ENCODE results near the gene BTBD16.

- no peak for TF ChIP-seq POLR2A (IDR thresholded peaks at IDR 0.05; ENCODE audit: low read depth, low read length)
- no peak for TF ChIP-seq FOS (IDR thresholded peaks at IDR 0.05; ENCODE audit: low read depth, low read length)
- no peak for TF ChIP-seq USF2 (IDR thresholded peaks at IDR 0.05; ENCODE audit: low read depth, low read length)
- TF ChIP-seq RAD21 (IDR thresholded peaks at IDR 0.05; ENCODE audit: low read length) = no peak
- TF ChIP-seq MAZ (IDR thresholded peaks at IDR 0.05; ENCODE audit: borderline replicate concordance, low read depth, low read length) = no peak
- TF ChIP-seq CTCF (conservative IDR thresholded peaks at IDR 0.05; ENCODE audit: low read depth, low read length) = no peak
- TF ChIP-seq SMC3 (IDR thresholded peaks at IDR 0.05; ENCODE audit: low read depth, low read length) = no peak
- TF ChIP-seq ELK1 (IDR thresholded peaks at IDR 0.05; ENCODE audit: borderline replicate concordance, low read depth, low read length) = no peak
Measured at GRCh38 chr10:122253605-122254004, 17.5 kb upstream of the BTBD16 start.

Measured in IMR-90 (cell line).